ENCODE measurements around the gene FXR2.

FXR2 gene

DNA sequence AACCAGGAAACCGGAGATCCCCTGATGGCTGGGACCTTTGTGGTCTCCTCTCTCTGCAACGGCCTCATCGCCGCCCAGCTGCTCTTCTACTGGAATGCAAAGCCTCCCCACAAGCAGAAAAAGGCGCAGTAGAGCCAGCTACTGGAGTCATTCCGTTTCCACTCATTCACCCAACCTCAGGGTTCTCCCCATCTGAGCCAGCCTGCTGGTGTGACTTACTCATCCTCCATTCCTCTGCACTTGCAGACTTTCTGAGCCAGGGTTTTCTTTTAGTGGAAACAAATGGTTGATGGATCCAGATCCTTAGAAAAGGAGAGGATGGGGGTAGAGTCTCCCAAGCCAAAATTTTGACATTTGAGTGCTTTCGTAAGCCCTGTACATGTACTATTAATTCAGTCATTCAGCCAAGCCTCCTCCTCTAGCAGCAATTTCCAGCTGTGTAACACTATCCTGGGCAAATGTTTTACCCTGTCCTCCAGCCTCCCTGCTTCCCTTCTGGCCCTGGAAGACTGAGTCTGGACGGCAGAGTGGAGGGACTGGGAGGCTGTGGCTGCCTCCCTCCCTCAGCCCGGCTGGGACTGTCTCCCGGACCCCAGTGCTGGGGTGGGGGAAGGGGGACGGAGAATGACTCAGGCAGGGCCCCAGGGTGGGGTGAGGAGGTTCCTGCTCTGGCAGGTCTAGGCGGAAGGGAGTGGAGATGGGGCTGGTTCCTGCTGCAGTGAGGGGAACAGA lies 27.1 kb downstream of the FXR2 start:
- DNase-seq: no peak

DNA sequence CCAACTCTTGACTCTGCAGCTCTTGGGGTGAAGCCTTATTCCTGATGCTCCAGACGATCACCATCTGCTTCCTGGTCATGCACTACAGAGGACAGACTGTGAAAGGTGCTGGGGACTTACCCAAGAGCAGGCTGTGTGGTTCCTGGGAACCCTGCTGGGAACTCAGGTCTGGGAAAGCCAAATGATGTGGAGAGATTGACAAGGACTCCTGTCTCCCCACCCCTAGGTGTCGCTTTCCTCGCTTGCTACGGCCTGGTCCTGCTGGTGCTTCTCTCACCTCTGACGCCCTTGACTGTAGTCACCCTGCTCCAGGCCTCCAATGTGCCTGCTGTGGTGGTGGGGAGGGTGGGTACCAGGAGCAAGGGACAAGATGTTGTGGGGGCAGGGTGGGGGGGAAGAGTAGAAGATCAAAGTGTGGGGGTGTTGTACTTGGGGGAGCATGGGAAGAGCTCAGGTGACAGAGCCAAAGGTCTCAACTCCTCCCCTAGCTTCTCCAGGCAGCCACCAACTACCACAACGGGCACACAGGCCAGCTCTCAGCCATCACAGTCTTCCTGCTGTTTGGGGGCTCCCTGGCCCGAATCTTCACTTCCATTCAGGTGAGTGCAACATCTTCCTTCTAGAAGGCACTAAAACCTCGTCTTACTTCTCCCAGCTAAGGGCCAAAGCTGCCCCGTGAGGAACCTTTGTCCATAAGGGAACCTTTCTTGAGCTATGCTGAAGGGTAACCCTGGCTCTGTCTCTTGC lies 27.9 kb downstream of the FXR2 start:
- DNase-seq: no peak

GRCh38 chr17:7583253-7584109 lies 31.2 kb downstream of the FXR2 start, which contains the start of gene MPDU1:
MPDU1 (plus strand) TSS chr17:7583852; CDS start chr17:7583863, 11 bp downstream.
- DNase-seq: peak; percentile 96 to 98

DNA sequence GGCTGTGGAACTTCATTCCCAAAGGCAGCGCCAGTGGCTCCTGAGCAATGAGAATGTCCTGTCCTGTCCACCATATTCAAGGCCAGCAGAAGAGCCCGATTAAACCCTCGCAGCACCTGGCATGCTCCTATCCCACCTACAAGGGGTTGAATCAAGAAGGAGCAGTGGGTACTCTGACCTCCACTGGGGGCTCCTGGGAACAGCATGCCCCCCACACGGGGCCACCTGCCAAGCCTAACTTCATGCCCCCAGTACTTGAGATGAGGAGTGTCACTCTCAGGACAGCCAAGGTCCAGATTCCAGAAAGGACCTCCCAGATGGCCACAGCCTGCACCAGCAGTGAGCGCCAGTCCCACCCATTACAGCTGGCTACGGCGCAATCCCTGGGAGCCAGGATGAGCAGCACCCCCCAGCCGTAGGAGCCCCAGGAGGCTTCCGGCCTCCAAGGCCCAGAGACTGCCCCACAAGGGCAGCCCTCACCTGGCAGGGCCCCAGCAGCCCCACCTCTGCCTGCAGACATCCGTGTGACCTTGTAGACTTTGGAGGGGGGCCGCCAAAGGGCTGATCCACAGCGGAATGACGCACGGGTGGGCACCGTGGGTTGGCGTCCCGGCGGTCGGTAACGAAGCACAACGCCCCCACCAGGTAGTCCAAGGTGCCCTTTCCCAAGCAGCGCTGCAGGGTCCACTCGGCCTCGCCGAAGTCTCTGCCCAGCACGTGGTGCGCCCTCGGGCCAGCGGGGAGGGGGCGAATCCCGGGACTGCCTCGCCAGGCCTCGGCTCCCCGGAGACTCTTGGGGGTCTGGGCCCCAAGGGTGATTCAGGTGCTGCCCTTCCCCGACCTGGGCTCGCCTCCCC lies 32.1 kb downstream of the FXR2 start:
- peak in 1 of 2 experiments; percentile 61 for DNase-seq

GRCh38 chr17:7580604-7581575 lies 33.8 kb downstream of the FXR2 start:
- no peak for DNase-seq

DNA sequence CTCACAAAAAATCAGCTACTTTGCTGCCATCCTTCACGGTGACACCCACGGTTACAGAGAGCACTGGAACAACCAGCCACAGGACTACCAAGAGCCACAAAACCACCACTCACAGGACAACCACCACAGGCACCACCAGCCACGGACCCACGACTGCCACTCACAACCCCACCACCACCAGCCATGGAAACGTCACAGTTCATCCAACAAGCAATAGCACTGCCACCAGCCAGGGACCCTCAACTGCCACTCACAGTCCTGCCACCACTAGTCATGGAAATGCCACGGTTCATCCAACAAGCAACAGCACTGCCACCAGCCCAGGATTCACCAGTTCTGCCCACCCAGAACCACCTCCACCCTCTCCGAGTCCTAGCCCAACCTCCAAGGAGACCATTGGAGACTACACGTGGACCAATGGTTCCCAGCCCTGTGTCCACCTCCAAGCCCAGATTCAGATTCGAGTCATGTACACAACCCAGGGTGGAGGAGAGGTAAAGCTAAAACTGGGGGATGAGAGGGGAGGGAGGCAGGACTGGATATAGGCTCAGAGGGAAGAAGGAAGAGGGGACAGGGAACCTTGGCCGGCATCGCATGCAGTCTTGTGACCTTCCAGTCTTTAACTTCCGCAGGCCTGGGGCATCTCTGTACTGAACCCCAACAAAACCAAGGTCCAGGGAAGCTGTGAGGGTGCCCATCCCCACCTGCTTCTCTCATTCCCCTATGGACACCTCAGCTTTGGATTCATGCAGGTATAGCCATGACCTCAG lies 34.7 kb downstream of the FXR2 start:
- DNase-seq: no peak

- peak in 1 of 2 experiments; percentile 39 for DNase-seq
Measured at GRCh38 chr17:7579001-7579833, 35.5 kb downstream of the FXR2 start, which contains the start of gene CD68. CD68 (plus strand) TSS chr17:7579638; CDS start chr17:7579678, 40 bp downstream.

GRCh38 chr17:7577327-7578199 lies 37.1 kb downstream of the FXR2 start:
- DNase-seq: no peak

GRCh38 chr17:7576432-7576937 lies 38.2 kb downstream of the FXR2 start:
- no peak for DNase-seq

GRCh38 chr17:7575959-7576358 lies 38.7 kb downstream of the FXR2 start:
- no peak for DNase-seq

DNA sequence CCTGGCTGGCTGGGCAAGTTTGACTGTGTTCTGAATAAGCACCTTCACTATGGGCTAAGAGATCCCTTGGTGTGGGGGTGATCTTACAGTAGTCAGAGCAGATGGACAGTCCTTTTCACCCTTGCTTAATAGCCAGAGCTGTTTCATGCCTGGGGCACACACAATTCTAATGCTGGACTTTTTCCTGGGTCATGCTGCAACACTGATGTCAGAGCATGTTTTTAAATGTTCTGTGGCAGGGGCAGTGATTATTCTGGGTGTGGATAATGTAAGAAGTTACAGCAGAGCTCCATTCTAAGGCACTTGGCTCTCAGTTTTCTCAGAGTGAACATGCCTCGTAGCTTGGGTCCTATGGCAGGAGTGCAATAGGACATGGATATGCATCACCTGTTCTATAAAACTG lies 39.2 kb downstream of the FXR2 start:
- DNase-seq: no peak

GRCh38 chr17:7574176-7574953 lies 40.3 kb downstream of the FXR2 start:
- no peak for DNase-seq

- peak; percentile 52 to 87 for DNase-seq
Measured at GRCh38 chr17:7573324-7574080, 41.2 kb downstream of the FXR2 start.

GRCh38 chr17:7572588-7573323 lies 41.9 kb downstream of the FXR2 start:
- peak; percentile 95 to 99 for DNase-seq

DNA sequence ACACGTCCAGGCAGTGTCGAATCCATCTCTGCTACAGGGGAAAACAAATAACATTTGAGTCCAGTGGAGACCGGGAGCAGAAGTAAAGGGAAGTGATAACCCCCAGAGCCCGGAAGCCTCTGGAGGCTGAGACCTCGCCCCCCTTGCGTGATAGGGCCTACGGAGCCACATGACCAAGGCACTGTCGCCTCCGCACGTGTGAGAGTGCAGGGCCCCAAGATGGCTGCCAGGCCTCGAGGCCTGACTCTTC lies 42.4 kb downstream of the FXR2 start:
- no peak for DNase-seq

- DNase-seq: no peak
Measured at GRCh38 chr17:7570351-7570750, 44.3 kb downstream of the FXR2 start.

All from NCI-H446 (cell line).